IPS DF 6.9 (cell line): ENCODE measurements around the gene RPA1.

Source experiments
- DNase-seq: peaks from one replicate; pipeline ENCODE4 v3.0.0-alpha.2; 2013; ENCODE audit warnings: low read depth, low spot score
- H3K27ac ChIP-seq: one replicate; pipeline ENCODE4 v1.5.1; 2013; ENCODE audit warnings: low read length, control low read depth
- H3K27me3 ChIP-seq: 2 replicates; pipeline ENCODE4 v1.6.1; 2013; ENCODE audit warnings: mild to moderate bottlenecking, low read length; ENCODE audit not compliant: control insufficient read depth, insufficient read depth
- H3K36me3 ChIP-seq: 2 replicates; pipeline ENCODE4 v1.6.1; 2013; ENCODE audit warnings: low read length; ENCODE audit not compliant: control insufficient read depth, insufficient read depth
- H3K4me1 ChIP-seq: 2 replicates; pipeline ENCODE4 v1.6.1; 2013; ENCODE audit warnings: low read length; ENCODE audit not compliant: control insufficient read depth, insufficient read depth
- H3K4me3 ChIP-seq: 2 replicates; pipeline ENCODE4 v1.5.1; 2013; ENCODE audit warnings: mild to moderate bottlenecking, low read length
- H3K9me3 ChIP-seq: 2 replicates; pipeline ENCODE4 v1.6.1; 2013; ENCODE audit warnings: low read length, inconsistent platforms; ENCODE audit not compliant: control insufficient read depth, insufficient read depth
- WGBS: extraction: QIAGEN DNeasy Blood & Tissue Kit; methylation state at CpG from one replicate; pipeline ENCODE4 v1.1.7; 2013; ENCODE audit warnings: mixed read lengths, missing lambda C conversion rate; ENCODE audit not compliant: insufficient read length, insufficient coverage; 5-methylcytosine and 5-hydroxymethylcytosine counted together

RPA1 gene

GRCh38 chr17:1918346-1919162 is 88.7 kb downstream of the RPA1 start:
- no peak overlapping the region for H3K4me3 ChIP-seq
- no peaks in the 10 kb centered on the region for H3K27me3 ChIP-seq
- no peak for DNase-seq
- no peaks in the 10 kb centered on the region for H3K36me3 ChIP-seq
- H3K27ac ChIP-seq: no peak overlapping the region
- WGBS: no CpG with 5 or more reads among the region's 29 CpGs
- H3K4me1 ChIP-seq: no peaks in the 10 kb centered on the region
- H3K9me3 ChIP-seq: no peaks in the 10 kb centered on the region

- WGBS: no CpG with 5 or more reads among the region's 13 CpGs
- Histone ChIP-seq H3K27ac (no peak overlapping the region), H3K4me1 (no peaks in the 10 kb centered on the region), H3K9me3 (no peaks in the 10 kb centered on the region), H3K27me3 (no peaks in the 10 kb centered on the region), H3K4me3 (no peak overlapping the region), H3K36me3 (no peaks in the 10 kb centered on the region)
- no peak for DNase-seq
These were observed 89.4 kb downstream of the RPA1 start for GRCh38 chr17:1919201-1919600.

GRCh38 chr17:1920948-1921351 is 91.1 kb downstream of the RPA1 start:
- WGBS: no CpG with 5 or more reads among the region's 19 CpGs
- H3K9me3 ChIP-seq: no peaks in the 10 kb centered on the region
- H3K36me3 ChIP-seq: no peaks in the 10 kb centered on the region
- H3K4me3 ChIP-seq: no peak overlapping the region
- no peak for DNase-seq
- no peaks in the 10 kb centered on the region for H3K27me3 ChIP-seq
- no peak overlapping the region for H3K27ac ChIP-seq
- H3K4me1 ChIP-seq: no peaks in the 10 kb centered on the region

GRCh38 chr17:1928976-1929375 is 99.2 kb downstream of the RPA1 start:
- Histone ChIP-seq H3K4me1 (no peaks in the 10 kb centered on the region), H3K36me3 (no peaks in the 10 kb centered on the region), H3K4me3 (no peak overlapping the region), H3K27ac (no peak overlapping the region), H3K27me3 (no peaks in the 10 kb centered on the region), H3K9me3 (no peaks in the 10 kb centered on the region)
- DNase-seq: no peak
- WGBS: no CpG with 5 or more reads among the region's 12 CpGs

GRCh38 chr17:1930337-1930645 is 100.5 kb downstream of the RPA1 start:
- no CpG with 5 or more reads among the region's 8 CpGs for WGBS
- Histone ChIP-seq H3K9me3 (no peaks in the 10 kb centered on the region), H3K4me3 (no peak overlapping the region), H3K4me1 (no peaks in the 10 kb centered on the region), H3K27me3 (no peaks in the 10 kb centered on the region), H3K36me3 (no peaks in the 10 kb centered on the region), H3K27ac (no peak overlapping the region)
- DNase-seq: no peak

- DNase-seq: peak; percentile 22
- Histone ChIP-seq H3K4me1 (no peaks in the 10 kb centered on the region), H3K27me3 (no peaks in the 10 kb centered on the region), H3K4me3 (no peak overlapping the region), H3K27ac (no peak overlapping the region), H3K9me3 (no peaks in the 10 kb centered on the region), H3K36me3 (no peaks in the 10 kb centered on the region)
- no CpG with 5 or more reads among the region's 27 CpGs for WGBS
These were observed 102.2 kb downstream of the RPA1 start for GRCh38 chr17:1931844-1932579.

- Histone ChIP-seq H3K27me3 (no peaks in the 10 kb centered on the region), H3K4me1 (no peaks in the 10 kb centered on the region), H3K27ac (no peak overlapping the region), H3K36me3 (no peaks in the 10 kb centered on the region; the same call in 1 of the 2 replicates), H3K9me3 (no peaks in the 10 kb centered on the region), H3K4me3 (no peak overlapping the region)
- WGBS: no CpG with 5 or more reads among the region's 27 CpGs
- no peak for DNase-seq
These were observed 104.3 kb downstream of the RPA1 start for GRCh38 chr17:1933875-1934715.

- no CpG with 5 or more reads among the region's 17 CpGs for WGBS
- Histone ChIP-seq H3K27ac (no peak overlapping the region), H3K27me3 (no peaks in the 10 kb centered on the region), H3K9me3 (no peaks in the 10 kb centered on the region), H3K36me3 (no peaks in the 10 kb centered on the region; the same call in 1 of the 2 replicates), H3K4me3 (no peak overlapping the region), H3K4me1 (no peaks in the 10 kb centered on the region)
- no peak for DNase-seq
These were observed 105.1 kb downstream of the RPA1 start for GRCh38 chr17:1934901-1935300.

GRCh38 chr17:1936766-1937165 is 107.0 kb downstream of the RPA1 start:
- no peaks in the 10 kb centered on the region for H3K9me3 ChIP-seq
- no peak overlapping the region for H3K4me3 ChIP-seq
- no peaks in the 10 kb centered on the region for H3K4me1 ChIP-seq
- H3K27ac ChIP-seq: no peak overlapping the region
- WGBS: no CpG with 5 or more reads among the region's 28 CpGs
- no peaks in the 10 kb centered on the region for H3K27me3 ChIP-seq
- no peak for DNase-seq
- no peaks in the 10 kb centered on the region; the same call in 1 of the 2 replicates for H3K36me3 ChIP-seq

GRCh38 chr17:1937461-1937860 is 107.7 kb downstream of the RPA1 start:
- Histone ChIP-seq H3K4me3 (no peak overlapping the region), H3K9me3 (no peaks in the 10 kb centered on the region), H3K4me1 (no peaks in the 10 kb centered on the region), H3K27ac (no peak overlapping the region), H3K36me3 (no peaks in the 10 kb centered on the region; the same call in 1 of the 2 replicates), H3K27me3 (no peaks in the 10 kb centered on the region)
- no peak for DNase-seq
- WGBS: no CpG with 5 or more reads among the region's 25 CpGs
